Vagina (tissue), 2 donors: ENCODE measurements around the gene ARMC9. TPM values are rescaled to one million over a fixed set of nuclear protein-coding genes. Genes with fewer than 3 reads are reported as not detected.

Source experiments
- DNase-seq, 2 donors: peaks; one replicate each; pipeline ENCODE4 v3.0.0-alpha.2; 2017; ENCODE audit errors: extremely low spot score in 2 of 2
- H3K27ac ChIP-seq: fragments of 200-600 bp; sonication (generic); one replicate; pipeline ENCODE4 v1.5.1; 2019
- H3K27me3 ChIP-seq: fragments of 200-600 bp; sonication (generic); one replicate; pipeline ENCODE4 v1.5.1; 2019
- H3K36me3 ChIP-seq, 2 donors: fragments of 200-600 bp; sonication (generic); one replicate each; pipeline ENCODE4 v1.5.1; 2017 to 2019
- H3K4me1 ChIP-seq: fragments of 200-600 bp; sonication (generic); one replicate; pipeline ENCODE4 v1.5.1; 2019
- H3K4me3 ChIP-seq, 2 donors: fragments of 200-600 bp; sonication (generic); 1 replicate in 1 of 2; 2 replicates in 1 of 2; pipeline ENCODE4 v1.5.1; 2016 to 2019
- H3K9me3 ChIP-seq: fragments of 200-600 bp; sonication (generic); one replicate; pipeline ENCODE4 v1.5.1; 2019
- POLR2A ChIP-seq, 2 donors: fragments of 450-650 bp; IDR thresholded peaks; one replicate each; pipeline ENCODE4 v1.6.1; 2017; ENCODE audit warnings: antibody characterized with exemption in 2 of 2, mild to moderate bottlenecking in 2 of 2, moderate library complexity in 2 of 2
- POLR2AphosphoS5 ChIP-seq, 2 donors: sonication (generic); formaldehyde crosslinking; IDR thresholded peaks; one replicate each; pipeline ENCODE4 v1.9.0; 2017; ENCODE audit warnings: antibody characterized with exemption in 2 of 2, mild to moderate bottlenecking in 2 of 2, low read depth in 1 of 2; ENCODE audit not compliant: insufficient read depth in 1 of 2
- intact Hi-C: fragments of 100-400 bp; cut with DNase I; formaldehyde crosslinking; loops from one replicate; pipeline ENCODE4 v1.15.1; 2023
- total RNA-seq: library from RNA; depleted of rRNA; stranded (reverse); fragments of >200 nt; gene quantifications from one replicate; pipeline ENCODE4 v1.2.3, GENCODE V29; 2016
- TF ChIP-seq, protein P1 (sequence below), 3 experiments: fragments of 450-650 bp in 2 of 3; fragments of 200-600 bp in 1 of 3; sonication (generic) in 1 of 3; IDR thresholded peaks; one replicate each; pipeline ENCODE4 v1.5.1; 2017 to 2019; ENCODE audit warnings: antibody characterized with exemption in 3 of 3, mild to moderate bottlenecking in 2 of 3, moderate library complexity in 2 of 3

ARMC9 gene
- total RNA-seq, 1 donor from 2014 or later: 16.0 TPM

DNA sequence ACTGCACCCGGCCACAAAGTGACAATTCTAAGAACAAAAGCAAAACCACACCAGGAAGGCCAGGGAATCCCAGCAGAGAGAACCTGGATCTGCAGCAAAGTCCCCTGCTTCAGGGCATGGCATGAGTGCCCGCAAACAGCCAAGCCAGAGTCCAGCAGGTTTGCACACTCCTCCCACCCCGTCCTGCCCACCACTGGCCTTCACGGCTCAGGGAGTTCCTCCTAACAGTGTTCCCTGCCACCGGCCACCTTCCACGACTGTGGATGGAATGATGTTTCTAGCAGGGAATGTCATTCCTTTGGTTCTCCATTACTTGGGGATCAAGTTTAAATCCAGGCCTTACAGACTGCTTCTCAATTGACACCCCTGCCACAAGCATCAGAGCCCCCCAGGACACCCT, 155.0 kb downstream of the ARMC9 start:
- H3K27ac ChIP-seq: no peak overlapping the region
- no peak for TF ChIP-seq POLR2A (IDR thresholded peaks at IDR 0.05)
- TF ChIP-seq POLR2AphosphoS5 (IDR thresholded peaks at IDR 0.05; ENCODE audit: insufficient read depth in 1 of 2, low read depth in 1 of 2): no peak
- TF ChIP-seq, protein P1, sequence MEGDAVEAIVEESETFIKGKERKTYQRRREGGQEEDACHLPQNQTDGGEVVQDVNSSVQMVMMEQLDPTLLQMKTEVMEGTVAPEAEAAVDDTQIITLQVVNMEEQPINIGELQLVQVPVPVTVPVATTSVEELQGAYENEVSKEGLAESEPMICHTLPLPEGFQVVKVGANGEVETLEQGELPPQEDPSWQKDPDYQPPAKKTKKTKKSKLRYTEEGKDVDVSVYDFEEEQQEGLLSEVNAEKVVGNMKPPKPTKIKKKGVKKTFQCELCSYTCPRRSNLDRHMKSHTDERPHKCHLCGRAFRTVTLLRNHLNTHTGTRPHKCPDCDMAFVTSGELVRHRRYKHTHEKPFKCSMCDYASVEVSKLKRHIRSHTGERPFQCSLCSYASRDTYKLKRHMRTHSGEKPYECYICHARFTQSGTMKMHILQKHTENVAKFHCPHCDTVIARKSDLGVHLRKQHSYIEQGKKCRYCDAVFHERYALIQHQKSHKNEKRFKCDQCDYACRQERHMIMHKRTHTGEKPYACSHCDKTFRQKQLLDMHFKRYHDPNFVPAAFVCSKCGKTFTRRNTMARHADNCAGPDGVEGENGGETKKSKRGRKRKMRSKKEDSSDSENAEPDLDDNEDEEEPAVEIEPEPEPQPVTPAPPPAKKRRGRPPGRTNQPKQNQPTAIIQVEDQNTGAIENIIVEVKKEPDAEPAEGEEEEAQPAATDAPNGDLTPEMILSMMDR (IDR thresholded peaks at IDR 0.05): no peak
- intact Hi-C loops: no loop called here

DNA sequence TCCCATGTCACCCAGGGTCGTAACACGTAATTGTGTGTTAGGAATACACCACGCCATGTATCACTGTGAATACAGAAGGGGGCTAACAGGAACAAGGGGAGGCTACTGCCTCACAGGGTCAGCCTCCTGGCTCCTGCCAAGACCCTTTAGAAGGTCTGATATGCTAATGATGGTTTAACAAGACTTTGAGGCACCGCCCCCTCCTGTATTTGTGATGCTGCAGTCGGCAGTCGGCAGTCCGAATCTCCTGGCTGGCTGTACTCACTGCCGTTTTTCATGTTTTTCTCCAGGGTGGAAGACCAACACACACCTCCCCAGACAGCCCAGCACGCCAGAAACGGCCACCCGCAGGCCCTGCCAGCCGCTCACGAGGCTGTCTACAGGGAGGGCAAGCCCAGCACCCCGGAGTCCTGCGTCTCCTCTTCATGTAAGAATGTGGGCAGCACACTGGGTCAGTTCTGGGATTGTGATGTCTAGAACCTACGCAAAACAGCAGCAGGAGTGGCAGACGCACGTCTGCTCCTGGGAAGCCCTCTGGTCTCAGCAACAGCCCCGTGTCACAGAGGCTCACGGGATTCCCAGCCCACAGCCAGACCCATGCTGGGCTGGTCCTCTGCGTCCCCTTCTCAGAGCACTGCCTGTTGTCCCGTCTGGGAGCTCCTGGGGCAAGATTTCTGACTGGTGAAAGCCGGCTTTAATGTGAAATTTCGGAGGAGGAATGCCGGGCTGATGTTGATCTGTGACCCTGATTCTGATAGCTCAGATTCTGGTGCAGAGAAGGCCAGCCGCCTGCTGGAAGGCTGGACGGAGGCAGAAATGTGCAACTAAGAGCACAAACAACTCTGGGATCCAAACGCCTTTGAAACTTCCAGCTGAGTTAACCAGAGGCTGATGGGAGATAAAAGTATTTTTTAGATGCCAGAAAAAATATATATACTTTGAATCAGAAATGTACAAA, 157.4 kb downstream of the ARMC9 start:
- intact Hi-C loops: no loop called here
- Histone ChIP-seq H3K36me3 (no peaks in the 10 kb centered on the region), H3K4me1 (no peaks in the 10 kb centered on the region), H3K27ac (no peak overlapping the region), H3K4me3 (no peak overlapping the region), H3K27me3 (no peaks in the 10 kb centered on the region), H3K9me3 (no peaks in the 10 kb centered on the region)
- DNase-seq: no peak
- TF ChIP-seq, protein P1 (IDR thresholded peaks at IDR 0.05): no peak
- TF ChIP-seq POLR2AphosphoS5 (IDR thresholded peaks at IDR 0.05; ENCODE audit: insufficient read depth in 1 of 2, low read depth in 1 of 2): no peak
- TF ChIP-seq POLR2A (IDR thresholded peaks at IDR 0.05): no peak

More for the DNA sequence above, 155.0 kb downstream of the ARMC9 start:
- Histone ChIP-seq H3K27me3 (no peaks in the 10 kb centered on the region), H3K4me3 (no peak overlapping the region), H3K9me3 (no peaks in the 10 kb centered on the region), H3K36me3 (no peaks in the 10 kb centered on the region), H3K4me1 (no peaks in the 10 kb centered on the region)
- DNase-seq: no peak

DNA sequence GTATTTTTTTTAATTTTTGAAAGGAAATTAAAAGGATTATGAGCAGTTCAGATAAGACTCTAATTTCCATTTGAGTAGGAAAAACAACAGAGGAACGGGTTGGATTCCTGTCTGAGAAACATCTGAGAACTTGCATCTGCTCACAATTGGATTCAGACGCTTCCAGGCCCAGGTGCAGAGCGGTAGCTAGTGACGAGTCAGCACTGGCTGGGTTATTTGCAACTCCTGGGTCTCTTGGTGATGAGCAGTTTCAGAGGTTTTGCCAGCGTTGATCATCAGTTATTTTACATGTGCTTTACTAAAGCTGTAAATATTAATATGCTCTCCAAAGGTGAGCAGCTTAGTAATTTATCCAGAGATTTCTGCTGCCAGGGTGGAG, 158.0 kb downstream of the ARMC9 start:
- H3K9me3 ChIP-seq: no peaks in the 10 kb centered on the region
- intact Hi-C loops: no loop called here
- no peaks in the 10 kb centered on the region for H3K36me3 ChIP-seq
- no peak for TF ChIP-seq POLR2A (IDR thresholded peaks at IDR 0.05)
- TF ChIP-seq, protein P1 (IDR thresholded peaks at IDR 0.05): no peak
- no peak for TF ChIP-seq POLR2AphosphoS5 (IDR thresholded peaks at IDR 0.05; ENCODE audit: insufficient read depth in 1 of 2, low read depth in 1 of 2)
- no peak for DNase-seq
- H3K4me3 ChIP-seq: no peak overlapping the region
- no peaks in the 10 kb centered on the region for H3K4me1 ChIP-seq
- H3K27ac ChIP-seq: no peak overlapping the region
- H3K27me3 ChIP-seq: no peaks in the 10 kb centered on the region

DNA sequence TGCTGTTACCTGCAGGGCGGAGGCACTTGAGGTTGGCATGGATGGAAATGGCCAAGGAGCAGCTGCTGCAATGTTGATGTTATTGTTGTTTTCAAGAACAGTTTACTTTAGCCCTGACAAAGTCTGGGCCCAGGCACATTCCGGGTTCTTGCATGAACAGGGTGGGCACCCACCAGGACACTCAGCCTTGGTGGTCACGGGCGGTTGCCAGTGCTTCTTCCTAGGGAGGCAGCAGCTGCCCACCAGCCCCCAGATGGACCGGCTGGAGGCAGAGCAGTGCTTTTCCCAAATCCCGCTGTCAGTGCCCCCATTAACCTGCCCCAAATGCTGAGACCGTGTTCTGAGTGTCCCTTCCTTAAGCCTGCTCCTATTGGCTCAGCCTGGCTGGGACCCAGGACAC, 158.6 kb downstream of the ARMC9 start:
- no peaks in the 10 kb centered on the region for H3K36me3 ChIP-seq
- no peak for DNase-seq
- no peaks in the 10 kb centered on the region for H3K4me1 ChIP-seq
- H3K4me3 ChIP-seq: no peak overlapping the region
- no peaks in the 10 kb centered on the region for H3K27me3 ChIP-seq
- intact Hi-C loops: no loop called here
- TF ChIP-seq POLR2A (IDR thresholded peaks at IDR 0.05): no peak
- TF ChIP-seq POLR2AphosphoS5 (IDR thresholded peaks at IDR 0.05; ENCODE audit: insufficient read depth in 1 of 2, low read depth in 1 of 2): no peak
- TF ChIP-seq, protein P1 (IDR thresholded peaks at IDR 0.05): no peak
- H3K27ac ChIP-seq: no peak overlapping the region
- H3K9me3 ChIP-seq: no peaks in the 10 kb centered on the region

DNA sequence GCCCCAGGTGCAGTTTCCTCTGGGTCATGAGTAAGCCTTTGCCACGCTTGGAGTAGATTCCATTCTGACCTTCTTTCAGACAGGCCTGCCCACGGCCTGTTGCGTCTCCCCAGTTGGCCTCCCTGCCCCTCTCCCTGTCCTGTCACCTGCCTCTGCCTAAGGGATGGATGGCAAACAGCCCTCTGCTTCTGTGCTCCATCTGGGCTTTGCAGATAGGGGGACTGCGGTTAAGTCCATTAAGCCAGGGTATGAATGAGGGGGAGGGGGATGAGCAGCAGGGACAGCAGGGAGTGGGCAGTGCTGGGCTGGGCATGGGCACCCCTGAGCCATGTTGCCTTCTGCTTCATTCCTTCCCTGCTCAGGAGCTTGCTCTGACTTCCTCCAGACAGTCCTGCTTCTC, 159.5 kb downstream of the ARMC9 start:
- TF ChIP-seq POLR2A (IDR thresholded peaks at IDR 0.05) (no peak), POLR2AphosphoS5 (IDR thresholded peaks at IDR 0.05; ENCODE audit: insufficient read depth in 1 of 2, low read depth in 1 of 2) (no peak)
- TF ChIP-seq, protein P1 (IDR thresholded peaks at IDR 0.05): no peak
- DNase-seq: no peak
- Histone ChIP-seq H3K27ac (no peak overlapping the region), H3K27me3 (no peaks in the 10 kb centered on the region), H3K36me3 (no peaks in the 10 kb centered on the region), H3K4me3 (no peak overlapping the region), H3K9me3 (no peaks in the 10 kb centered on the region), H3K4me1 (no peaks in the 10 kb centered on the region)
- intact Hi-C loops: no loop called here
